Neural progenitor cell (in vitro differentiated cells): Measurements from ENCODE around the gene ITGA6. TPM values are rescaled to one million over a fixed set of nuclear protein-coding genes. Genes with fewer than 3 reads are reported as not detected.

Experiments
- DNase-seq: peaks from one replicate; pipeline ENCODE4 v3.0.0-alpha.2; 2016; ENCODE audit warnings: low spot score
- H2AFZ ChIP-seq: fragments of 200-600 bp; sonication (generic); replicated peaks from 2 replicates; pipeline ENCODE4 v1.6.1; 2016; ENCODE audit warnings: antibody characterized with exemption
- H3F3A ChIP-seq: fragments of 200-600 bp; sonication (generic); 2 replicates; pipeline ENCODE4 v1.6.1; 2016; ENCODE audit warnings: antibody characterized with exemption, low read depth
- H3K27ac ChIP-seq: fragments of 200-600 bp; sonication (generic); 2 replicates; pipeline ENCODE4 v1.5.1; 2016; ENCODE audit warnings: mild to moderate bottlenecking
- H3K27me3 ChIP-seq: fragments of 200-600 bp; sonication (generic); 2 replicates; pipeline ENCODE4 v1.6.1; 2016; ENCODE audit warnings: mild to moderate bottlenecking, moderate library complexity
- H3K36me3 ChIP-seq: fragments of 200-600 bp; sonication (generic); 2 replicates; pipeline ENCODE4 v1.5.1; 2016
- H3K4me1 ChIP-seq: fragments of 200-600 bp; sonication (generic); 2 replicates; pipeline ENCODE4 v1.6.1; 2016; ENCODE audit warnings: mixed run types
- H3K4me2 ChIP-seq: fragments of 200-600 bp; sonication (generic); 2 replicates; pipeline ENCODE4 v1.6.1; 2016
- H3K4me3 ChIP-seq: fragments of 200-600 bp; sonication (generic); 2 replicates; pipeline ENCODE4 v1.5.1; 2016
- H3K79me2 ChIP-seq: fragments of 200-600 bp; sonication (generic); 2 replicates; pipeline ENCODE4 v1.6.1; 2016; ENCODE audit warnings: low read depth
- H3K9ac ChIP-seq: fragments of 200-600 bp; sonication (generic); 2 replicates; pipeline ENCODE4 v1.6.1; 2016
- H3K9me3 ChIP-seq: fragments of 200-600 bp; sonication (generic); 2 replicates; pipeline ENCODE4 v1.5.1; 2016; ENCODE audit warnings: low read depth
- H4K20me1 ChIP-seq: fragments of 200-600 bp; sonication (generic); 2 replicates; pipeline ENCODE4 v1.6.1; 2016; ENCODE audit warnings: low read depth
- H3K27ac Mint-ChIP-seq: 3 replicates; pipeline ENCODE4 v1.8.0; 2021; ENCODE audit warnings: mixed read lengths
- H3K27me3 Mint-ChIP-seq: 2 replicates; pipeline ENCODE4 v1.8.0; 2022; ENCODE audit warnings: low read depth, mild to moderate bottlenecking, inconsistent platforms, moderate library complexity, mixed read lengths; ENCODE audit not compliant: insufficient read depth
- H3K36me3 Mint-ChIP-seq: 3 replicates; pipeline ENCODE4 v1.8.0; 2021; ENCODE audit warnings: mixed read lengths
- H3K4me1 Mint-ChIP-seq: 3 replicates; pipeline ENCODE4 v1.8.0; 2021; ENCODE audit warnings: mixed read lengths
- H3K4me3 Mint-ChIP-seq: 3 replicates; pipeline ENCODE4 v1.8.0; 2021; ENCODE audit warnings: mild to moderate bottlenecking, moderate library complexity, mixed read lengths
- H3K9me3 Mint-ChIP-seq: 3 replicates; pipeline ENCODE4 v1.8.0; 2020; ENCODE audit warnings: mixed read lengths
- CTCF ChIP-seq: fragments of 200-600 bp; sonication (generic); IDR thresholded peaks from 2 replicates; pipeline ENCODE4 v1.5.1; 2017; ENCODE audit warnings: antibody characterized with exemption, mild to moderate bottlenecking
- EZH2 ChIP-seq: fragments of 200-600 bp; sonication (generic); IDR thresholded peaks from 2 replicates; pipeline ENCODE4 v1.6.1; 2017; ENCODE audit warnings: antibody characterized with exemption, mild to moderate bottlenecking, moderate library complexity
- EZH2phosphoT487 ChIP-seq: fragments of 200-600 bp; sonication (generic); IDR thresholded peaks from 2 replicates; pipeline ENCODE4 v1.6.1; 2017; ENCODE audit warnings: antibody characterized with exemption
- total RNA-seq: library from RNA; depleted of rRNA; stranded (reverse); fragments of >200 nt; gene quantifications from 2 replicates; pipeline ENCODE4 v1.2.3, GENCODE V29; 2015; ENCODE audit warnings: low replicate concordance

The ITGA6 gene
- total RNA-seq, 1 donor from 2014 or later = 161 TPM

DNA sequence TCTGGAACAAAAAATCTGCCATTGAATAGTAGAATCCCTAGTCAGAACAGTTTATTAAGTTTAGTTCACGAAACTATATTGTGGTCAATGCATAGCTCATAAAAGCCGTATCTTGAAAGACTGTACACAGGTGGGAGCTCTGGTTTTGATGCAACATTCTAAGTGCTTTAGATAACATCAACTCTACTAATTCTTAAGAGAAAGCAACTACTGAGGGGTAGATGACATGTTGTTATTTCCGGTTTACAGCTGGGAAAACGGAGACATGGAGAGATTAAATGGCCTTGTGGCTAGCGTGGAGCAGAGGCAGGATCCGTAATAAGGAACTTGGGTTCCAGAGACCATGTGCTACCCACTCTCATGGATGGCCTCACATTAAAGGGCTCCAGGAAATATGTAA lies 4.2 kb upstream of the ITGA6 start:
- Histone ChIP-seq H3F3A (peaks cover 18% of the 10 kb centered on the region), H3K79me2 (peaks cover 6% of the 10 kb centered on the region), H3K9me3 (no peaks in the 10 kb centered on the region), H3K27ac (no peak overlapping the region), H3K36me3 (no peaks in the 10 kb centered on the region), H3K4me2 (no peak overlapping the region), H3K27me3 (peaks cover 10% of the 10 kb centered on the region), H2AFZ (no peak overlapping the region), H3K4me1 (peaks cover 38% of the 10 kb centered on the region), H4K20me1 (no peaks in the 10 kb centered on the region), H3K4me3 (no peak overlapping the region), H3K9ac (no peak overlapping the region)
- no peak overlapping the region for H3K4me3 Mint-ChIP-seq
- peaks cover 13% of the 10 kb centered on the region for H3K27me3 Mint-ChIP-seq
- no peaks in the 10 kb centered on the region for H3K36me3 Mint-ChIP-seq
- peaks cover 38% of the 10 kb centered on the region for H3K4me1 Mint-ChIP-seq
- DNase-seq = no peak
- H3K27ac Mint-ChIP-seq = no peak overlapping the region
- TF ChIP-seq EZH2phosphoT487 (no peak), EZH2 (no peak), CTCF (no peak)
- H3K9me3 Mint-ChIP-seq = peaks cover 4% of the 10 kb centered on the region

GRCh38 chr2:172425336-172425735 lies 2.0 kb upstream of the ITGA6 start:
- Histone ChIP-seq H3K79me2 (peaks cover 28% of the 10 kb centered on the region), H3K27ac (no peak overlapping the region), H3F3A (peaks cover 36% of the 10 kb centered on the region), H3K4me1 (peaks cover 42% of the 10 kb centered on the region), H2AFZ (no peak overlapping the region), H3K36me3 (no peaks in the 10 kb centered on the region), H3K9me3 (no peaks in the 10 kb centered on the region), H3K27me3 (peaks cover 10% of the 10 kb centered on the region), H3K9ac (no peak overlapping the region), H3K4me2 (no peak overlapping the region), H4K20me1 (peaks cover 16% of the 10 kb centered on the region), H3K4me3 (no peak overlapping the region)
- H3K4me1 Mint-ChIP-seq = peaks cover 43% of the 10 kb centered on the region
- H3K4me3 Mint-ChIP-seq = no peak overlapping the region
- DNase-seq = peak; percentile 26
- peaks cover 11% of the 10 kb centered on the region for H3K27me3 Mint-ChIP-seq
- H3K9me3 Mint-ChIP-seq = no peaks in the 10 kb centered on the region
- TF ChIP-seq CTCF = no peak
- TF ChIP-seq EZH2phosphoT487 = no peak
- no peak for TF ChIP-seq EZH2
- no peak overlapping the region for H3K27ac Mint-ChIP-seq
- no peaks in the 10 kb centered on the region for H3K36me3 Mint-ChIP-seq

GRCh38 chr2:172426635-172427255 lies 641 bp upstream of the ITGA6 start:
- H3K4me3 ChIP-seq = peak overlapping the region; percentile 84
- H3K36me3 ChIP-seq = no peaks in the 10 kb centered on the region
- H3K4me1 ChIP-seq = peaks cover 42% of the 10 kb centered on the region
- peaks cover 36% of the 10 kb centered on the region for H3F3A ChIP-seq
- H3K9ac ChIP-seq = no peak overlapping the region
- H3K27ac ChIP-seq = no peak overlapping the region
- H3K27ac Mint-ChIP-seq = peak overlapping the region; percentile 50
- H3K9me3 Mint-ChIP-seq = no peaks in the 10 kb centered on the region
- peak overlapping the region; percentile 87 for H3K4me3 Mint-ChIP-seq
- DNase-seq = no peak
- H2AFZ ChIP-seq = peak overlapping the region; percentile 59
- peak overlapping the region; percentile 88 for H3K4me2 ChIP-seq
- peaks cover 9% of the 10 kb centered on the region for H3K36me3 Mint-ChIP-seq
- H4K20me1 ChIP-seq = peaks cover 30% of the 10 kb centered on the region
- peaks cover 42% of the 10 kb centered on the region for H3K79me2 ChIP-seq
- H3K4me1 Mint-ChIP-seq = peaks cover 38% of the 10 kb centered on the region
- peaks cover 10% of the 10 kb centered on the region for H3K27me3 ChIP-seq
- no peaks in the 10 kb centered on the region for H3K9me3 ChIP-seq
- peaks cover 11% of the 10 kb centered on the region for H3K27me3 Mint-ChIP-seq
- TF ChIP-seq CTCF (no peak), EZH2phosphoT487 (no peak)
